Liver (tissue), 9 donors: Measurements from ENCODE around the gene KANSL1. TPM values are rescaled to one million over a fixed set of nuclear protein-coding genes. Genes with fewer than 3 reads are reported as not detected.

Experiments used
- DNase-seq: peaks from one replicate; pipeline ENCODE4 v3.0.0-alpha.2; 2017; ENCODE audit warnings: low spot score
- H3K27ac ChIP-seq, 2 donors: one replicate each; pipeline ENCODE4 v1.7.0; 2013; ENCODE audit warnings: inconsistent platforms in 2 of 2, low read length in 2 of 2, control low read depth in 1 of 2, low read depth in 1 of 2, mild to moderate bottlenecking in 1 of 2
- H3K27me3 ChIP-seq, 4 donors: one replicate each; pipeline versions ENCODE4 v1.6.1 to v1.7.0; 2013; ENCODE audit warnings: low read length in 3 of 4, inconsistent platforms in 1 of 4, mild to moderate bottlenecking in 1 of 4, moderate library complexity in 1 of 4; ENCODE audit not compliant: control insufficient read depth in 4 of 4, insufficient read depth in 4 of 4
- H3K36me3 ChIP-seq, 4 donors: one replicate each; pipeline versions ENCODE4 v1.6.1 to v1.7.0; 2013; ENCODE audit warnings: low read length in 3 of 4, mild to moderate bottlenecking in 3 of 4, low read depth in 1 of 4, moderate library complexity in 1 of 4; ENCODE audit not compliant: control insufficient read depth in 4 of 4, insufficient read depth in 3 of 4
- H3K4me1 ChIP-seq, 4 donors: one replicate each; pipeline versions ENCODE4 v1.6.1 to v1.7.0; 2013; ENCODE audit warnings: low read length in 3 of 4, mild to moderate bottlenecking in 3 of 4, moderate library complexity in 1 of 4; ENCODE audit not compliant: control insufficient read depth in 4 of 4, insufficient read depth in 4 of 4
- H3K4me3 ChIP-seq, 3 donors: one replicate each; pipeline versions ENCODE4 v1.6.1 to v1.7.0; 2013; ENCODE audit warnings: low read length in 3 of 3, control low read depth in 1 of 3, low read depth in 1 of 3, mild to moderate bottlenecking in 1 of 3
- H3K9ac ChIP-seq, 2 donors: one replicate each; pipeline ENCODE4 v1.7.0; 2013; ENCODE audit warnings: low read length in 2 of 2, mild to moderate bottlenecking in 2 of 2, moderate library complexity in 2 of 2, control low read depth in 1 of 2, low read depth in 1 of 2
- H3K9me3 ChIP-seq, 4 donors: one replicate each; pipeline versions ENCODE4 v1.6.1 to v1.7.0; 2013; ENCODE audit warnings: low read length in 3 of 4; ENCODE audit not compliant: control insufficient read depth in 4 of 4
- ATF3 ChIP-seq: IDR thresholded peaks from 2 replicates; pipeline ENCODE4 v1.6.1; 2016; ENCODE audit warnings: antibody characterized with exemption
- CTCF ChIP-seq: fragments of 150-350 bp; IDR thresholded peaks from 2 replicates; pipeline ENCODE4 v1.5.1; 2017; ENCODE audit warnings: improper control_type of control experiment, low read depth, low read length; ENCODE audit not compliant: missing input control
- EGR1 ChIP-seq, 2 donors: IDR thresholded peaks; 2 replicates each; pipeline ENCODE4 v1.6.1; 2016 to 2018; ENCODE audit warnings: antibody characterized with exemption in 2 of 2, low read depth in 2 of 2
- FOXA1 ChIP-seq: IDR thresholded peaks from 2 replicates; pipeline ENCODE4 v1.6.1; 2016; ENCODE audit warnings: antibody characterized with exemption
- FOXA2 ChIP-seq: IDR thresholded peaks from 2 replicates; pipeline ENCODE4 v1.6.1; 2016; ENCODE audit warnings: antibody characterized with exemption
- GABPA ChIP-seq, 2 donors: IDR thresholded peaks in 1 of 2; conservative IDR thresholded peaks in 1 of 2; 2 replicates each; pipeline ENCODE4 v1.6.1; 2016; ENCODE audit warnings: antibody characterized with exemption in 2 of 2, mild to moderate bottlenecking in 1 of 2, moderate library complexity in 1 of 2
- HNF4A ChIP-seq, 2 donors: conservative IDR thresholded peaks; 2 replicates each; pipeline ENCODE4 v1.6.1; 2016; ENCODE audit warnings: antibody characterized with exemption in 2 of 2, mild to moderate bottlenecking in 2 of 2
- HNF4G ChIP-seq: IDR thresholded peaks from 2 replicates; pipeline ENCODE4 v1.6.1; 2016; ENCODE audit warnings: antibody characterized with exemption
- JUND ChIP-seq, 2 donors: IDR thresholded peaks; 2 replicates each; pipeline ENCODE4 v1.6.1; 2016; ENCODE audit warnings: antibody characterized with exemption in 2 of 2
- MAX ChIP-seq: IDR thresholded peaks from 2 replicates; pipeline ENCODE4 v1.6.1; 2016; ENCODE audit warnings: antibody characterized with exemption
- NR2F2 ChIP-seq: IDR thresholded peaks from 2 replicates; pipeline ENCODE4 v1.6.1; 2016; ENCODE audit warnings: antibody characterized with exemption
- RAD21 ChIP-seq, 2 donors: IDR thresholded peaks; 2 replicates each; pipeline ENCODE4 v1.6.1; 2016; ENCODE audit warnings: antibody characterized with exemption in 2 of 2, mild to moderate bottlenecking in 2 of 2
- REST ChIP-seq: IDR thresholded peaks from 2 replicates; pipeline ENCODE4 v1.6.1; 2016; ENCODE audit warnings: antibody characterized with exemption, mild to moderate bottlenecking
- RXRA ChIP-seq, 2 donors: IDR thresholded peaks; 2 replicates each; pipeline ENCODE4 v1.6.1; 2017 to 2018; ENCODE audit warnings: antibody characterized with exemption in 2 of 2, mild to moderate bottlenecking in 1 of 2
- SP1 ChIP-seq: IDR thresholded peaks from 2 replicates; pipeline ENCODE4 v1.6.1; 2018; ENCODE audit warnings: antibody characterized with exemption, mild to moderate bottlenecking
- TAF1 ChIP-seq: conservative IDR thresholded peaks from 2 replicates; pipeline ENCODE4 v1.6.1; 2016; ENCODE audit warnings: antibody characterized with exemption, mild to moderate bottlenecking
- YY1 ChIP-seq: IDR thresholded peaks from 2 replicates; pipeline ENCODE4 v1.6.1; 2016; ENCODE audit warnings: antibody characterized with exemption, mild to moderate bottlenecking
- ZBTB33 ChIP-seq: IDR thresholded peaks from 2 replicates; pipeline ENCODE4 v1.6.1; 2016; ENCODE audit warnings: antibody characterized with exemption
- WGBS: extraction: QIAGEN DNeasy Blood & Tissue Kit; methylation state at CpG from one replicate; pipeline ENCODE4 v1.1.7; 2013; 5-methylcytosine and 5-hydroxymethylcytosine counted together
- polyA plus RNA-seq, 2 donors: library from polyadenylated mRNA; stranded (reverse) in 1 of 2; unstranded in 1 of 2; fragments of 200-250 nt in 1 of 2; fragments of >200 nt in 1 of 2; fragmentation: Nextera tagmentation in 1 of 2; extraction: Ambion mirVana in 1 of 2; gene quantifications; one replicate each; pipeline versions ENCODE4 v1.2.1 to v1.2.3, GENCODE V29; 2013 to 2015
- total RNA-seq, 2 donors: library from RNA; depleted of rRNA; stranded (reverse); fragments of >200 nt; gene quantifications; one replicate each; pipeline ENCODE4 v1.2.3, GENCODE V29; 2014
- donor health status: healthy.
- donor health status: healthy.
- donor health status: healthy.
- donor health status: healthy.
- donor health status: healthy.

KANSL1 gene
- total and polyA plus RNA-seq, 4 donors = 5.5 to 86.3 (median 24.0) TPM

GRCh38 chr17:45999900-46000290 is 193.3 kb downstream of the KANSL1 start:
- TF ChIP-seq TAF1 (no peak), RXRA (IDR thresholded peaks at IDR 0.05) (no peak), REST (no peak), JUND (IDR thresholded peaks at IDR 0.05) (no peak), GABPA (IDR thresholded peaks at IDR 0.05 in 1 of 2, conservative IDR thresholded peaks at IDR 0.05 in 1 of 2) (no peak)
- WGBS = 89% methylated on average over 9 of the region's 9 CpGs
- DNase-seq = no peak
- no peak overlapping the region for H3K4me3 ChIP-seq
- H3K36me3 ChIP-seq = no peaks in the 10 kb centered on the region
- H3K4me1 ChIP-seq = peaks cover 5 to 19% (median 12%) of the 10 kb centered on the region in 4 donors
- no peaks in the 10 kb centered on the region for H3K27me3 ChIP-seq
- H3K9me3 ChIP-seq = no peaks in the 10 kb centered on the region
- H3K27ac ChIP-seq = no peak overlapping the region
- H3K9ac ChIP-seq = no peak overlapping the region

GRCh38 chr17:45998987-45999899 is 194.0 kb downstream of the KANSL1 start, which contains the start of gene STH:
Gene STH (plus strand): TSS chr17:45999250. CDS start chr17:45999280, 30 bp downstream.
- Histone ChIP-seq H3K4me3 (no peak within 1 kb of the TSS), H3K9me3 (no peaks in the 10 kb centered on the region), H3K27ac (no peak within 1 kb of the TSS), H3K9ac (no peak within 1 kb of the TSS), H3K27me3 (no peaks in the 10 kb centered on the region), H3K4me1 (peaks cover 5 to 14% (median 9%) of the 10 kb centered on the region in 4 donors), H3K36me3 (no peaks in the 10 kb centered on the region)
- 89% methylated on average over 8 of the region's 8 CpGs for WGBS
- TF ChIP-seq MAX = no peak
- no peak for TF ChIP-seq SP1
- TF ChIP-seq HNF4G = no peak
- no peak for TF ChIP-seq JUND (IDR thresholded peaks at IDR 0.05)
- TF ChIP-seq ATF3 = no peak
- no peak for TF ChIP-seq EGR1 (IDR thresholded peaks at IDR 0.05; ENCODE audit: low read depth in 2 of 2)
- no peak for TF ChIP-seq FOXA1
- TF ChIP-seq TAF1 = no peak
- TF ChIP-seq RXRA (IDR thresholded peaks at IDR 0.05) = no peak
- no peak for TF ChIP-seq YY1
- TF ChIP-seq RAD21 (IDR thresholded peaks at IDR 0.05) = no peak
- TF ChIP-seq NR2F2 = no peak
- no peak for TF ChIP-seq GABPA (IDR thresholded peaks at IDR 0.05 in 1 of 2, conservative IDR thresholded peaks at IDR 0.05 in 1 of 2)
- TF ChIP-seq HNF4A (conservative IDR thresholded peaks at IDR 0.05) = no peak
- TF ChIP-seq CTCF = no peak
- TF ChIP-seq ZBTB33 = no peak
- no peak for TF ChIP-seq REST
- TF ChIP-seq FOXA2 = no peak
- DNase-seq = no peak
